ENCODE measurements around the gene RNASE9. TPM values are rescaled to one million over a fixed set of nuclear protein-coding genes. Genes with fewer than 3 reads are reported as not detected.

RNASE9 gene
- total RNA-seq, 2 experiments from 2014 or later = not detected

DNA sequence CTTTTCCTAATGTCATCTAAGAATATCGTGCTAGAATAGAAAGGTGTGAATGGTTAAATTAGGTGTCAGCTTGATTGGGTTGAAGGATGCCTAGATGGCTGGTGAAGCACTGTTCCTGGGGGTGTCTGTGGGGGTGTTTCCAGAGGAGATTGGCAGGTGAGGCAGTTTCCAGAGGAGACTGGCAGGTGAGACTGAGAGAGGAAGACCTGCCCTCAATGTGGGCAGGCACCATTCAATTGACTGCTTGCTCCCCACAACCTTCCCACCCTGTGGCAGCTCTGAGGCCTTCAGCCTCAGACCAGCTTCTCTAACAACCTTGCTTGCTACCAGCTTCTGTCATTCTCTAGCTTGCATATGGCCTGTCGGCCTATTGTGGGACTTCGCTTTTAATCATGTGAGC is 9.2 kb downstream of the RNASE9 start:
- H3K36me3 Mint-ChIP-seq (ENCODE audit: low read depth) = no peaks in the 10 kb centered on the region
- no peak overlapping the region for H3K4me3 ChIP-seq (ENCODE audit: low read length)
- no peak overlapping the region for H3K27ac ChIP-seq (ENCODE audit: low read depth in 1 of 2, low read length in 2 of 2)
- peaks cover 1 to 4% of the 10 kb centered on the region in 2 experiments for H3K27me3 ChIP-seq (ENCODE audit: control insufficient read depth in 1 of 2, insufficient read depth in 2 of 2, low read length in 2 of 2)
- intact Hi-C loops (cut with DNase I, micrococcal nuclease) = no loop called here
- no peak for TF ChIP-seq CTCF (IDR thresholded peaks at IDR 0.05)
- ChIA-PET POLR2A (no interaction called here), CTCF (no interaction called here)
- no peaks in the 10 kb centered on the region for H3K9me3 Mint-ChIP-seq
- H3K36me3 ChIP-seq (ENCODE audit: insufficient read depth, low read length) = no peaks in the 10 kb centered on the region
- no peaks in the 10 kb centered on the region for H3K4me1 Mint-ChIP-seq (ENCODE audit: low read depth)
- H3K4me1 ChIP-seq (ENCODE audit: insufficient read depth, low read length) = no peaks in the 10 kb centered on the region
- peaks cover 5% of the 10 kb centered on the region for H3K27me3 Mint-ChIP-seq
- DNase-seq (no peak), ATAC-seq (ENCODE audit: poor library complexity) (no peak)
- no peak overlapping the region for H3K4me3 Mint-ChIP-seq
- no peak overlapping the region for H3K27ac Mint-ChIP-seq
- H3K9me3 ChIP-seq (ENCODE audit: control insufficient read depth in 1 of 2, insufficient read depth in 1 of 2, low read length in 2 of 2) = no peaks in the 10 kb centered on the region

DNA sequence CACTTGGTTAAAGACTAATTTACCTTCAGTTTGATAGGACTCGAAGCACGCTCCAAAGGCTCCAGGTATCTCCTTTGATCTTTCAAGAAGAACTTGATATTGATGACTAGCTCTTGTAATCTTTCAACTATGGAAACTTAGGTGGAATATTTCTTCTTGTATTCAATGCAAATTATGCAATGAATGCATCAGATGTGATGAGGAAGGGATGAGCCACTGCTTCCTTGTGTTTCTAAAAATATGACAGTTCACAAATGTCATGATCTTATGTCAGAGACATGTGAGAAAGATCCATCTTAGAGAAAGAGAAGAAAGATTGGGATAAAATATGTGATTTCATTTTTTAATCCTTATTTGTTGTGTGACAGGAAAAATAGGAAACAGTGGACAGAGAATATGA is 9.9 kb downstream of the RNASE9 start:
- POLR2A ChIA-PET = no interaction called here
- Histone ChIP-seq H3K27ac (ENCODE audit: low read depth in 1 of 2, low read length in 2 of 2) (no peak overlapping the region), H3K27me3 (ENCODE audit: control insufficient read depth in 1 of 2, insufficient read depth in 2 of 2, low read length in 2 of 2) (peaks cover 0 to 8% of the 10 kb centered on the region in 2 experiments), H3K9me3 (ENCODE audit: control insufficient read depth in 1 of 2, insufficient read depth in 1 of 2, low read length in 2 of 2) (no peaks in the 10 kb centered on the region), H3K4me3 (ENCODE audit: low read length) (no peak overlapping the region), H3K36me3 (ENCODE audit: insufficient read depth, low read length) (no peaks in the 10 kb centered on the region), H3K4me1 (ENCODE audit: insufficient read depth, low read length) (no peaks in the 10 kb centered on the region)
- Mint-ChIP-seq H3K4me3 (no peak overlapping the region), H3K27ac (no peak overlapping the region), H3K9me3 (no peaks in the 10 kb centered on the region), H3K27me3 (peaks cover 5% of the 10 kb centered on the region), H3K36me3 (ENCODE audit: low read depth) (no peaks in the 10 kb centered on the region), H3K4me1 (ENCODE audit: low read depth) (no peaks in the 10 kb centered on the region)
- no peak for ATAC-seq (ENCODE audit: poor library complexity)
- no peak for TF ChIP-seq CTCF (IDR thresholded peaks at IDR 0.05)
- intact Hi-C loops (cut with DNase I, micrococcal nuclease) = no loop called here
- CTCF ChIA-PET = no interaction called here
- no peak for DNase-seq

DNA sequence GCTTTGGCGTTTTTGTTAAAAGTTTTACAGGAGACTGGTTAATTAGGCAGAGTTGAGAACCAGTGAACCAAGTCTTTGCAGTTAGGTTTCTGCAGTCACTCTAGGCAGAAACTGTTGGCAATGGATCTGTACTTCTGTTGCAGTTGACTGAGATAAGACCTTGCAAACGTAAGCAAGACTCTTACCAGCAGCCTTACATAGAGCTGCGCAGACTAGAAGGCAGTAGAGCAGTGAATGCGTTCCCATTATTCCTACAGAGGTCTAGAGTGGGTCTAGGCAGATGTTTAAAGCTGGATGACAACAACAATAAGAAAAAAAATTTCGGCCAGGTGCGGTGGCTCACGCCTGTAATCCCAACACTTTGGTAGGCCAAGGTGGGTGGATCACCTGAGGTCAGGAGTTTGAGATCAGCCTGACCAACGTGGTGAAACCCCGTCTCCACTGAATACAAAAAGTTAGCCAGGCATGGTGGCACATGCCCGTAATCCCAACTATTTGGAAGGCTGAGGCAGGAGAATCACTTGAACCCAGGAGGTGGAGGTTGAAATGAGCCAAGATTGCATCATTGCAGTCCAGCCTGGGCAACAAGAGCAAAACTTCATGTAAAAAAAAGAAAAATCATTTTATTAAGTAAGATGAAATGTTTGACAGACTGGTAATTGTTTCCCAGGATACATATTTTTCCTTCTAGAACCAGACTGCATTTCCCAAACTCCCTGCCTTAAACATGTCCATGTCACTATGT is 12.3 kb downstream of the RNASE9 start:
- Histone ChIP-seq H3K27ac (ENCODE audit: low read depth in 1 of 2, low read length in 2 of 2) (no peak overlapping the region), H3K4me1 (ENCODE audit: insufficient read depth, low read length) (no peaks in the 10 kb centered on the region), H3K36me3 (ENCODE audit: insufficient read depth, low read length) (no peaks in the 10 kb centered on the region), H3K9me3 (ENCODE audit: control insufficient read depth in 1 of 2, insufficient read depth in 1 of 2, low read length in 2 of 2) (no peaks in the 10 kb centered on the region), H3K4me3 (ENCODE audit: low read length) (no peak overlapping the region), H3K27me3 (ENCODE audit: control insufficient read depth in 1 of 2, insufficient read depth in 2 of 2, low read length in 2 of 2) (peaks cover 0 to 8% of the 10 kb centered on the region in 2 experiments)
- ChIA-PET POLR2A (no interaction called here), CTCF (no interaction called here)
- Mint-ChIP-seq H3K9me3 (no peaks in the 10 kb centered on the region), H3K27ac (no peak overlapping the region), H3K36me3 (ENCODE audit: low read depth) (no peaks in the 10 kb centered on the region), H3K4me1 (ENCODE audit: low read depth) (no peaks in the 10 kb centered on the region), H3K27me3 (peaks cover 21% of the 10 kb centered on the region), H3K4me3 (no peak overlapping the region)
- ATAC-seq (ENCODE audit: poor library complexity) (no peak), DNase-seq (no peak)
- intact Hi-C loops (cut with DNase I, micrococcal nuclease) = no loop called here
- TF ChIP-seq CTCF (IDR thresholded peaks at IDR 0.05) = no peak
